ENCODE measurements around the gene SBK1. TPM values are rescaled to one million over a fixed set of nuclear protein-coding genes. Genes with fewer than 3 reads are reported as not detected.

Gene SBK1
- total and polyA plus RNA-seq, 2 donors (not counting 1 experiment from before 2014, with no cell fraction given), result under 0.01 TPM; not detected in 1

GRCh38 chr16:28303132-28303531 lies 10.8 kb downstream of the SBK1 start:
- Histone ChIP-seq H3K79me2 (ENCODE audit: control insufficient read depth, insufficient read depth, low read length) (no peaks in the 10 kb centered on the region), H2AFZ (ENCODE audit: low read length) (no peak overlapping the region)
- TF ChIP-seq EZH2 (IDR thresholded peaks at IDR 0.05; ENCODE audit: low read length, missing control alignments), result no peak
- no peak for TF ChIP-seq CTCF (conservative IDR thresholded peaks at IDR 0.05 in 1 of 2, IDR thresholded peaks at IDR 0.05 in 1 of 2; ENCODE audit: low read depth in 1 of 2, low read length in 2 of 2)

GRCh38 chr16:28304214-28304613 lies 11.9 kb downstream of the SBK1 start:
- DNase-seq (ENCODE audit: low read depth in 2 of 2), result peak; percentile 28 to 39
- no peak overlapping the region for H3K4me3 ChIP-seq (replicated peaks in 1 of 4; ENCODE audit: control extremely low read depth in 1 of 4, insufficient read depth in 1 of 4, low read depth in 3 of 4, low read length in 4 of 4)
- no peak overlapping the region for H3K9ac ChIP-seq (ENCODE audit: insufficient read depth, low read length)
- no peak overlapping the region for H2AFZ ChIP-seq (ENCODE audit: low read length)
- no peaks in the 10 kb centered on the region for H3K79me2 ChIP-seq (ENCODE audit: control insufficient read depth, insufficient read depth, low read length)
- H3K27me3 ChIP-seq (ENCODE audit: control insufficient read depth, insufficient read depth, low read length), result peaks cover under 1% of the 10 kb centered on the region
- no peaks in the 10 kb centered on the region for H3K36me3 ChIP-seq (ENCODE audit: control insufficient read depth, insufficient read depth, low read length)
- H3K4me1 ChIP-seq (ENCODE audit: control insufficient read depth, extremely low read depth, insufficient read depth, low read length), result no peaks in the 10 kb centered on the region
- H4K20me1 ChIP-seq (ENCODE audit: control insufficient read depth, extremely low read depth, insufficient read depth, low read length), result no peaks in the 10 kb centered on the region
- no peak overlapping the region for H3K27ac ChIP-seq (ENCODE audit: insufficient read depth, low read length)
- no peak overlapping the region for H3K4me2 ChIP-seq (ENCODE audit: extremely low read depth, insufficient read depth, low read length)
- TF ChIP-seq CTCF (conservative IDR thresholded peaks at IDR 0.05 in 1 of 2, IDR thresholded peaks at IDR 0.05 in 1 of 2; ENCODE audit: low read depth in 1 of 2, low read length in 2 of 2) (no peak), EZH2 (IDR thresholded peaks at IDR 0.05; ENCODE audit: low read length, missing control alignments) (no peak)
- no peaks in the 10 kb centered on the region for H3K9me3 ChIP-seq (ENCODE audit: control insufficient read depth, insufficient read depth, low read depth, low read length)

More at GRCh38 chr16:28303132-28303531, 10.8 kb downstream of the SBK1 start:
- no peak overlapping the region for H3K27ac ChIP-seq (ENCODE audit: insufficient read depth, low read length)
- H3K4me1 ChIP-seq (ENCODE audit: control insufficient read depth, extremely low read depth, insufficient read depth, low read length), result no peaks in the 10 kb centered on the region
- no peak overlapping the region for H3K9ac ChIP-seq (ENCODE audit: insufficient read depth, low read length)
- no peak overlapping the region for H3K4me3 ChIP-seq (replicated peaks in 1 of 4; ENCODE audit: control extremely low read depth in 1 of 4, insufficient read depth in 1 of 4, low read depth in 3 of 4, low read length in 4 of 4)
- no peaks in the 10 kb centered on the region for H4K20me1 ChIP-seq (ENCODE audit: control insufficient read depth, extremely low read depth, insufficient read depth, low read length)
- no peaks in the 10 kb centered on the region for H3K9me3 ChIP-seq (ENCODE audit: control insufficient read depth, insufficient read depth, low read depth, low read length)
- peaks cover 3% of the 10 kb centered on the region for H3K27me3 ChIP-seq (ENCODE audit: control insufficient read depth, insufficient read depth, low read length)
- no peaks in the 10 kb centered on the region for H3K36me3 ChIP-seq (ENCODE audit: control insufficient read depth, insufficient read depth, low read length)
- DNase-seq (ENCODE audit: low read depth in 2 of 2), result no peak
- H3K4me2 ChIP-seq (ENCODE audit: extremely low read depth, insufficient read depth, low read length), result no peak overlapping the region

- Histone ChIP-seq H3K9me3 (ENCODE audit: control insufficient read depth, insufficient read depth, low read depth, low read length) (no peaks in the 10 kb centered on the region), H3K79me2 (ENCODE audit: control insufficient read depth, insufficient read depth, low read length) (no peaks in the 10 kb centered on the region), H3K27me3 (ENCODE audit: control insufficient read depth, insufficient read depth, low read length) (no peaks in the 10 kb centered on the region), H3K4me3 (replicated peaks in 1 of 4; ENCODE audit: control extremely low read depth in 1 of 4, insufficient read depth in 1 of 4, low read depth in 3 of 4, low read length in 4 of 4) (no peak overlapping the region), H3K36me3 (ENCODE audit: control insufficient read depth, insufficient read depth, low read length) (no peaks in the 10 kb centered on the region), H3K9ac (ENCODE audit: insufficient read depth, low read length) (no peak overlapping the region), H3K4me2 (ENCODE audit: extremely low read depth, insufficient read depth, low read length) (no peak overlapping the region), H3K27ac (ENCODE audit: insufficient read depth, low read length) (no peak overlapping the region), H3K4me1 (ENCODE audit: control insufficient read depth, extremely low read depth, insufficient read depth, low read length) (no peaks in the 10 kb centered on the region), H2AFZ (ENCODE audit: low read length) (no peak overlapping the region), H4K20me1 (ENCODE audit: control insufficient read depth, extremely low read depth, insufficient read depth, low read length) (no peaks in the 10 kb centered on the region)
- no peak for DNase-seq (ENCODE audit: low read depth in 2 of 2)
- TF ChIP-seq CTCF (conservative IDR thresholded peaks at IDR 0.05 in 1 of 2, IDR thresholded peaks at IDR 0.05 in 1 of 2; ENCODE audit: low read depth in 1 of 2, low read length in 2 of 2) (no peak), EZH2 (IDR thresholded peaks at IDR 0.05; ENCODE audit: low read length, missing control alignments) (no peak)
Observed at GRCh38 chr16:28307936-28308335, 15.6 kb downstream of the SBK1 start.

Measured in fibroblast of lung (primary cell).